NCI-H2196 treated with DMSO at 0.1 percent for 48 hours (cell line): ENCODE results near the gene SFXN1.

Source experiments
- DNase-seq: peaks from one replicate; lab custom pipeline; 2025; ENCODE audit not compliant: unreplicated experiment; lab: John Stamatoyannopoulos, UW

SFXN1 gene

DNA sequence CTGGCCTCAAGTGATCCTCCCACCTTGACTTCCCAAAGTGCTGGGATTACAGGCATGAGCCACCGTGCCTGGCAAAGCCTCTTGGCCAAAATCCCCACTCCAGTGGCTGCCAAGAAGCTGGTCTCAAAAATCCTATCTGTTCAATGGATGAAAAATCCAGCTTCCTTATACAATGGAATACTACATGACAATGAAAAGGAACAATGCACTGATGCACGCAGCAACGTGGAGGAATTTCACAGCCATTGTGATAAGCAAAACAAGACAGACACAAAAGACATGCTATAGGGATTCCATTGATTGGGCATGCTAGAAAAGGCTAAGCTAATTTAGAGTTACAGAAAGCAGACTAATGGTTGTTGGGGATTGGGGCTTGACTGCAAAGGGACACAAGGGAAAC is 13.1 kb upstream of the SFXN1 start:
- DNase-seq, result no peak

DNA sequence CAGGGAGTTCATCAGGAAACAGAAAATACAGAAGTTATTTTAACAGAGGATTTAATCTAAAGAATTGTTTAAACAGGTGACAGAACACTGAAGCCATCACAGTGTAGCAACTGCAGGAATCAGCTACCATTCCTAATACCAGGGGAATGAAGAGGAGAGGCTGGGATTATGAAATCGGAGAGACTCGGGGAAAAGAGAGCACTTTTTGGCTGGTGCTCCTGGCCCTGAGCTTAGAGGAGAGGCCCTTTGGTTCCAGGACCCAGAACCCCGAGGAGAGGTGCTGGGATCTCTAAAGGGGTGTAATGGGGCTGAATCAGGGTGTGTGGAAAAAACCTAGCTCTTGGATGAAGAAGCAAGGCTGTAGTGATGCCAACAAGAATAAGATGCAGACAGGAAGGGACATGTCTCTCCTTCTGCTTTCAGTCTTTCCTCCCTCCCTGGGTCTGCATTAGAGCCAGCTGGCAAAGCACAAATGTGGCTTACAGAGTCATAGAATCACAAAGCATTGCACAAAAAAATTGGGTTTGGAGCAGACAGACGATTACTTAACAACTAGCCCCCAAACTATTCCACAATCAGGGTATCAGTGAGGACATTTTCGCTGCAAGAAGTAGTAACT is 11.6 kb upstream of the SFXN1 start:
- no peak for DNase-seq

DNA sequence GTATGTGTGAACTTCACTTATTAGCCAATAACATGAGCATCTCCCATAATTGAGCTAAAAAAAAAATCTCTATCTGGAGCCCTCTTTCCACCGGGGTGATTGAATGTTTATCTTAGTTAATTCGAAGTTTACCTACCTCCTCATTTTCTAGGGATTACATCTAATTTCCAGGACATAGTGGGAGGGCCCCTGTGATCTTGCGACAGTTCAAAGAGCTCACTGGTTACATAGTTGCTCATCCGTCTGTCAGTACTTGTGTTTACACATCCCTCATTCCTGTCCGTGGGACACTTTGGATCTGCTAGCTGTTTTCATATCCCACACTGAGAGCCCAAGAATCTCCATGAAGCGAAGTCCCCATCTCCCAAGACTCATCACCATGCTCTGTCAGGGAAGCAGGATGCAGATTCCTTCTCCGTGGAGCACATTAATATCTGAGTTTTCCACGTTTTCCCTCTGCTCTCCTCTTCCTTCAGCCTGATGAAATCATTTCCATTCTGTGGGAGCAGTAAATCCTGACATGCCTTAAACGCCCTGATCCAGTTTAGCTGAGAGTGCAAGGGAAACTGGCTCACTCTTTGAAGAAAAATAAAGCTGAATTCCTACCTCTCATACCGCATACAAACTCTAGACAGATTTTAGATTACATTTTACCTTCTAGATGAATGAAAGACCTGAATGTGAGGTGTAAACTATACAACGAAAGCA is 10.2 kb upstream of the SFXN1 start:
- DNase-seq, result no peak

DNA sequence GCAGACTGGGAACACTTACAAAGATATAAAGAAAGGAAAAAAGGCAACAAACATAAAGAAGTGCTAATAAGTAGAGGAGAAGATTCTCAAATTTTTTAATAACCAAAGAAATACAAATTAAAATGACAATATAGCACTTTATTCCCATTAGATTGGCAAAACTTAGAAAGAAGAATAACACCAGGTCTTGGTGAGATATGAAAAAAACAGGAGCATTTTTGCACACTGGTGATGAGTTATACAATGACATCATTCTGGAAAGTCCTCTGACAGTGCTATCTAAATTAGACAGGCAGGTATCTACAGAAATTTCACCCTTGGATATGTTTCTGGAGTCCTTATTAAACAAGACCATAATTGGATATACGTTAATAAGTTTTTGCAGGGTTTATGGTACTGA is 9.5 kb upstream of the SFXN1 start:
- DNase-seq, result no peak

DNA sequence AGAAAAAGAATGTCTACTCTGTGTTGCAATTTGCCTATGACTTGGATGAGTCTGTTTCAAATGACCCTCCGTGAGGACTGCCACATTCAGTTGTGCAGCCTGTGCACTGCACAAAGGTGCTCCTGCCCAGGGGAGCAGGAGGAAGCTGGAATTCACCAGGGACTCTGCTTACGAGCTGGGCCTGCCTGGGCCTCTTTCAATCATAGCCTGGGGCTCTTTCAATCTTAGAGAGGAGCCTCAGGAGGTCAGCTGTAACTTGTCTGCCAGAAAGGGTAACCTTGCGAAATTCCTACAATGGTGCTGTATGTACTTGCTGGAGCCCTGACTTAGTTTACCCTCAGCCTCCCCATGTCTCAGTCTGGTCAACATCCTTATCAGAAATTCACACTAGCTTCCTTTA is 8.4 kb upstream of the SFXN1 start:
- no peak for DNase-seq

DNA sequence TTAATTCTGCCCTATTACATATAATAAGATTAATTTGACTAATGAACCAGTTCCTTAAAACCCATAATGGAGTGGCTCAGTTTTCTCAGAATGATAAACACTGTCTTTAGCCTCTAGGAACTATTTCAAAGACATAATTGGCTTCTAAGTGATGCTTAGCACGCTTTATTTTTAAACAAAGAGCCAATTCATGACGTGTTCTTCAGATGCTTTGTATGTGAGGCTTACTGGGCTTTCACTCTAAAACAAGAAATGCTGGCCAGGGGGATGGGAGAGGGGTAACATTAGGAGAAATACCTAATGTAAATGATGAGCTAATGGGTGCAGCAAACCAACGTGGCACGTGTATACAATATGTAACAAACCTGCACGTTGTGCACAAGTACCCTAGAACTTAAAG is 7.6 kb upstream of the SFXN1 start:
- no peak for DNase-seq

DNA sequence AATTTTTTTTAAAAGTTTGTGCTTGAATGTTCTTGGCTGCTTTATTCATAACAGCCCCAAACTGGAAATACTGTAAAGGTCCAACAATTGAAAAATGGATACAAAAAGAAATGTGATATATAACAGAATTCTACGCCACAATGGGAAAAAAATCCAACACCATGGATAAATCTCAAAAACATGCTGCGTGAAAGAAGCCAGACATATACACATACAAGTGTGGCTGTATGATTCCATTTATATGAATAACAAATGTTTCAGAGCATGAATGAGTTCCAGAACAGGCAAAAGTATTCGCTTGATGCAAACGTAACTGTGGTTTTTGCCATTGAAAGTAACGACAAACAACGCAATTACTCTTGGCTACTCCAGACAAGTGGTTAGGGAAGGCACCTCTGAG is 7.2 kb upstream of the SFXN1 start:
- no peak for DNase-seq

DNA sequence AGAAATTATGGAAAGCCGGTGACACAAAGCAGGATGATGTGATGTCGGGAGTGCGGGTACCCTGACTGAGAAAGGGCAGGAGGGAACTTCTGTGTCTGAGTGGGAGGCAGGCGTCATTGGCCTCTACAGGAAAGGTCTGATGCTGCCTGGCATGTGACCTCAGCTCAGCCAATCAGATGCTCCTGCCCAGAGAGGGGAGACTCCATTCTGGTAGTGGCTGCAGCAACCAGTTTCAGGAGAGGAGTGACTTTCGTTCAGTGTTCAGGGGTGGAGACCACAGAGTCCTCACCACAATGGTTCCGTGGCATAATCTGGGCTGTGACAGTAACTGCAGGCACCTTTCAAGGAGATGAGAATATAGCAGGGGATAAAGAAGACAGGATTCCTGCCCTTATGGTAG is 6.7 kb upstream of the SFXN1 start:
- DNase-seq, result no peak

DNA sequence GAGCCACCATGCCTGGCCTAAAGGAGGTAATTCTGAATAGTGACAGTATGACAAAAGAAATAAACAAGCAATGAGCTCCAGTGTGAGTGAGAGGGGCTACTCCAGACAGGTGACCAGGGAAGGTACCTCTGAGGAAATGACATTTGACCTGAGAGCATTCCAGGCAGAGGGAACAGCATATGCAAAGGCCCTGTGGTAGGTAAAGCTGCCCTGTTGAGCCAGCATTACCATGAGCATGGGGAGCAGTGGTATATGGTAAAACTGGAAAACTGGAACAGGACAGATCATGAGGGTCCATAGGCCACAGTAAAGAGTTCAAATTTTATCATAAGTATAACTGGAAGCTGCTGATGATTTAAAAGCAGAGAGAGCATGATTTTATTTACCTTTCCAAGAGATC is 6.0 kb upstream of the SFXN1 start:
- DNase-seq, result no peak

DNA sequence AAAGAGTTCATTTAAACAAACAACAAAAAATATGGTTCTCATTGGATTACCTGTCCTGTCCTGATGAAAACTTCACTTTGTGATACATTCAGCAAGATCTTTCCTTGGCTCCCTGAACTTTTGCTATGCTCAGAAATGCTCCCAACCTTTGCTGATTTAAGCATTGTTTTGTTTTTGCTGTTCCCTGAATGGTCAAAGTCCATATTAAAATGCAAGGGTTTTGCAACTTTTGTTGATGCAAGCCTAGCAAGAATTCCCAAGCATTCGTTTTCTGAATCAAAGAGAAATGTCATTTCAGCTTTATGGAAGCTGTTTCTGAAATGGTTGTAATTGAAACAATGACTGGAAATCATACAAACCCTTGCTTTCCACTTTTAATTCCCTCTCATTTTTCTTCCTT is 3.1 kb upstream of the SFXN1 start:
- DNase-seq, result no peak

DNA sequence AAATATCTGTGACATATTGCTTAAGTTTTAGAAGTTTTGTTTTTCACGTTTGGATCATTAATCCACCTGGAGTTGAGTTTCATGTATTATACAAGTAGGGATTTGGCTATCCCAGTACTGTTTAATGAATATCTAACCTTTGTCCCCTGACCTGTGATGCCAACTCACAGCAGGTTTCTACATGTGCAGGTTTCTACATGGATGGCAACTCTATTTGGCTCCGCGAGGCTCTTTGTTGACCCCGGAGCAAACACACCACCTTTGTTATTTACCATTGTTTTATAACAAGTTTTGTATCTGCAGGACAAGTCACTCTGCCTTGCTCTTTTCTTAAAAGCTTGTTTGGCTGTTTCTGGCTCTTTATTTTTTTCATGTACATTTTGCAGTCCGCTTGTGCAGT is 920 bp upstream of the SFXN1 start:
- DNase-seq, result no peak

DNA sequence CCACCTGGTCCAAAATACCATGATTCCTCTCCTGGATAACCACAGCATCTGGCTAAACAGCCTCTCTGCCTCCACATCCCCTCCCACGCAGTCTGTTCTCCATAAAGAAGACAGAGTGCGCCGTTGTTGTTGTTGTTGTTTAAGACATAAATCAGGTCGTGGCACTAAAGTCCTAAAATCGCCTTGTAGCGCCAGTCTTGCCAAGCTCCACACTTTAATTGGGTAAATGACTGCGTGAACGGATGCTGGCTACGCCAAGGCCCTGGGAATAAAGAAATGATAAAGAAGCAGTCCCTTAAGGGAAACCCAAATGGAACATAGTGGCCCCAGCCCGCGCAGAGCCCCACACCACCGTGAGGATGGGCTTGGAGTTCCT is 364 bp upstream of the SFXN1 start:
- no peak for DNase-seq

DNA sequence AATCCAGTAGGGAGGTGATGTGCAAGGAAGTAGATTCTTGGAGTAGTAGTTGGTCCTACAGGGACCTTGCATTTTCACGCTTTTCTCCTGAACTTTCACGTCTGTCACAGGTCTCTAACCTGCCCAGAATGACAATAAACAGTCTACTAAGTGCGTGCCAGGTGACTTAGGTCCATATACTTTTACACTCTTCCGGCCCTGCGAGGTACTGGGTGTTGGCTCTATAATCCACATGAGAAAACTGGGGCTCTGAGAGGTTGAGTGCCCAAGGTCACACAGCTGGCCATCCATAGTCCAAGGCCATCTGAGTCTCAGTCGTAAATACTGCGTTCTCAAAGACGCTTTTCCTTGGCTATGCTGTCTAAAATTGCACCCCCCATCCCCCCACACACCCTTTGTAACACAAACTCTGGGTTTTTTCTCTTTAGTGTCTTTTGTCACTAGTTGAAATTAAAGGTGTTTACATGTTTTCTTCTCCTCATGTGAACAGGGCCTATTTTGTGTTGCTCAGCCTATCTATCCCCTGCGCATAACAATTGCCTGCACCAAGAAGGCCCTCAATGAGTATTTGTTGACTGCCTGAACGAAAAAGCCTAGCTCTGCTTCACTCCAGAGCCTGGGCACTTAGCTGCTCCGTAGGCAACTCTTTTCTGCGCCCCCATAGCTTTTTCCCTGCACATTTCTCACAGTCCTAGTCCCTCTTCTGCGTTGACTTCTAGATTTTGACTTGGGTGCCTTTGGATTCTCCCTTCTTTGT is 943 bp downstream of the SFXN1 start:
- no peak for DNase-seq

DNA sequence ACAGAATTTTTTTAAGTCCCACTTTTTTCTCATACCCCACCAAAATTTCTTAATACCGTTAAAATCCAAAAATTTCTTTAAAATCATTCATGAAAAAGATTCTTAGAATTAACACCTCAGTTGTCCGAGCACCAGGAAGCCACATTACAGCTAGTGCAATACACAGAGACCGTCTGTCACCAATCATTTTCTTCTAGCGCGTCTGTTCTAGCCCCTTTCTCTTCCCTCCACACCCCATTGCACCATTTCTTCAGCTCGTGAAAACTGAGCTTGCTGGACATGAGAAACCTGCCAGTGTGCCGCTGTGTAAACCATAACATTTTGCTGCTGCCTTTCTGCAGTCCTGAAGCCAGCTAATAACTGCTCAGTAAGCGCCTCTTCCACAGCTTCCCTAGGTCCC is 5.0 kb downstream of the SFXN1 start:
- DNase-seq, result no peak

DNA sequence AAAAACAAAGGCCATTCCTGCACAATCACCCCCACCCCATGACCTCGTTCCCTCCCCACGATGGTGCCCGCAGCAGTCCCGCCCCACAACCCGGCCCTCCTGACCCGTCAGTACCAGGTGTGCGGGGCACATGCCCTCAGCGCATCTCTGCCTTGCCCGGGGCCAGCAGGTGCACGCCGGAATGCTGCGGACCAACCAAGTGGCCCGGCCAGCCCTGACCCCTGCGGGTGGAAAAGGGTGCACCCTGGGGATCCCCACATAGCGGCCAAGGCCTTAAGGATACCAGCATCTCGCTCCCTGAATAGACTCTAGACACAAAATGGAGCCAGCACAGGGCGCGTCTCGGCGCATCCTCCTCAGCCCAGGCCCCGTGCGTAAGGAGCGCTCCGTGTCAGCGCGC is 6.0 kb downstream of the SFXN1 start:
- no peak for DNase-seq

DNA sequence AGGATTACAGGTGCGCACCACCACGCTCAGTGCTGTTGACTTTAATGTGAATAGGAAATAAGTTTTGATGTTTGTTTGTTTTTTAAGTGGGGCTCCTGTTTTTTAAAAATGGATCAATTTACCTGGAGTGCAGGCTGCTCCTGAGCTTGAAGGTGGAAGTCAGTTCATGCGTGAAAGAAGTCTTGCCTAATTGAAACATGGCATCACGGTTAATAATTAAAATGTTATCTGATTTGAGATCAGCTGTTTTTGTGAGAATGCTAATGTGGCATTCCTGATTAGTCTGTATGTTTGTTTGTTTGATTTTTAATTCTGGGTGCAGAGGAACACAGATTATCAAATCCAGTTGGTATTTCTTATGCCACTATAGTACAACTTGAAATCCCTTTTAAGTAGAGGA is 6.5 kb downstream of the SFXN1 start:
- DNase-seq, result no peak

DNA sequence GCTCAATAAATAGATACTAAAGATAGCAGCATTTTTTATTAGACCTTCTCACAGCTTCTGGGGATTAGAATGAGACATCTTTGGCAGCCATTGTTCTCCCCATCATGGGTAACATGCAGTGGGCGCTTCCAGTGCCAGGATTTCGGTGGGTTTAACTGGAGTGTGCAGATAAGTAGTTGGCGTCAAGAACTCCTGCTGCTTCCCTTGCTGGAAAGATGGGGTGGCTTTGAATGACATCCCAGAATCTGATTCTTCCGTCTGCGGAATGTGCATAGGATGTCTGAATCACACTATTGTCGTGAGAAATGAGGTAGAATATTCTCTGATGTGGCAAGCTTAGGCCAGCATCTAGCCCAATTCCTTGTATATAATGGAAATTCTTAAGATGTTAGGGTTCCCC is 7.3 kb downstream of the SFXN1 start:
- no peak for DNase-seq

DNA sequence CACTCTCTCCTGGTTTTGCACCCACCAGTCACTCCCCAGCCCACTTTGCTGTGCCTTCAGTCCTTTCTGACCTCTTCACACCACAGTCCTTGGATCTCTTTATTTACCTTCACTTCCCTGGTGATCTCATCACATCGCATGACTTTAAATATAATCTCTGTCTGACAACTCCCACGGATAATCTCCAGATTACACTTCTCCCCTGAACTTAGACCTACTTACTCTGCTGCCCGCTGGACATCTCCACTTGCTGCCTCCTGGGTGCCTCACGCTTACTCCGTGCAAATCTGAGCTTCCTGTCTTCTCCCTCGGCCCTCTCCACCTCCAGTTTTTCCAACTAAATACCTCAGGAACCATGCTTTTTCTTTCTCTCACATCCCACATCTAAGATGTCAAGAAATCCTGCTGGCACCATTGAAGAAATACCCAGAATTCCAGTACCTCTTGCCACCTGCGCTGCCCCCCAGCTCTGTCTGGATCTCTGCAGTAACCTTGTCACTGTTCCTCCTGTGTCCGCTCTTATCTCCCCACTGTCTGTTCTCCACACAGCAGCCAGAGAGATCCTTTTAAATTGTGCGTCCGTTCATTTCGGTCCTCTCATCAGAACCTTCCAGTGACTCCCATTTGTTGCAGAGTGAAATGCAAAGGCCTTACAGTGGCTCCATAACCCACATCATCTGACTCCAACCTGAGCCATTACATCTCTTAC is 9.3 kb downstream of the SFXN1 start:
- no peak for DNase-seq

DNA sequence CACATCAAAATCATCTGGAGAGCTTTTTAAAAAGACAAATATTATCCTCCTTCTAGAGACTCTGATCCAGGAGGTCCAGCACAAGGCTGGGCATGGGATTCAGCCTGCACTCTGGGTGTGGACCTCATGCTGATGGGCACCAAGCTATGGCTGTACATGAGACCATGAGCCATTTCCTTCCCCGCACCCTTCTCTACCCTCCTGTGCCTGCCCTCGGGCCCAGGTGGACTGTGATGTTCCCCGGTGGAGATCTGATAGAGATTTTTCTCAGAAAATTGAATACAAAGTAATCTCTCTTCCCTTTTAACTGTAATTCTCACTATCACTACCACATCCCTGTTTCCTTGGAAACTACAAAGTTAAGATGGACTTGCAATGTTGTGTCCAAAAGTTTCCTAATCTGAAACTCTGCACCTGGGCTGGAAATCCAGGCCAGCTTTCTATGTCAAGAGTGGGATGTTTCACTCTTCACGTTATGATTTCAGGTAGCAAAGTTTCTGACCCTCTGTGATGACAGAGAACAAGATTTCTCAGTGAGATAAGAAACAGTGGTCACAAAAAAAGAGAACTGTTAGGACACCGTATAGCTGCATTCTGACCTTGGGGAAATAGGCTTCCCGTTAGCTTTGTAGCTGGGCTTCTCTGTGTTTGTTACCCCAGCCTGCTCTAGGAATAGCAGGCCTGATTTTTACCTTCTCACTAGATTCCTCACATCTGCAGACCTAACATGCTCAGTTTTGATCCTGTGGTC is 11.5 kb downstream of the SFXN1 start:
- no peak for DNase-seq

DNA sequence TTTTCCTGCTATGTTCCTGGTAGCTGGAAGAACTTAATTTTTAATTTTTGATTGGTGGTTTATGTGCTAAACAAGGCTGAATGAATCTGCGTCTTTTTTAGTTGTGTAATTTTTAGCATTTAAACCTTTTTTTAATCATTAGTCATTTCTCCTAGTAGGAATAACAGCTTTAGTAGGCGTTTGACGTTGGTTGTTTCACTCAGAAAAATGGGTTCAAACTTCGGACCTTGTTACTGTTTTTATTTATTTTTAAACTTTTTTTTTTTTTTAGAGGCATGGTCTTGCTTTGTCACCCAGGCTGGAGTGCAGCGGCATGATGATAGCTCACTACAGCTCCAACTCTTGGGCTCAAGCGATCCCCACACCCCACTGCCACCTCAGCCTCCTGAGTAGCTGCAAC is 12.9 kb downstream of the SFXN1 start:
- DNase-seq, result no peak

DNA sequence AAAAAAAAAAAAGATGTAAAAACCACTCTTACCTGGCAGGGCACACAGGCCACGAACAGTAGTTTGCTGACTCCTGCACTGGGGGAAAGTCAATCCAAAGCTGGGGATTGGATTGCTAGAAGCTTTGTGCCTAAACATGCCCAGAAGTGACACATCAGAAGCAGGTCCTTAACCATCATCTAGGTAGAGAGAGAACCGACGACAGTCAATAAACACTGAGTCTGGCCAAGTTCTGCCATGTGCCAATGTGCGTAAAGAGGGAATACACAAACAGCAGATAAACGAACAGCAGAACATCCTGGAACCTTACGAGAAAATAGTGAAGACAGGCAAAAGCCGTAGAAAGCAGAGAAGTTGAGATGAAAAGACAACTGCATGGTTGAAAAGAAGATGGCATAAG is 14.9 kb downstream of the SFXN1 start:
- no peak for DNase-seq
